GM12878 (cell line): Measurements from ENCODE around the gene VTI1A. TPM values are rescaled to one million over a fixed set of nuclear protein-coding genes. Genes with fewer than 3 reads are reported as not detected.

Experiments used
- ATAC-seq: fragments of 200-7000 bp; cut with Tn5 transposase; 3 replicates; pipeline ENCODE4 v1.9.1; 2020; ENCODE audit warnings: mild to moderate bottlenecking, moderate library complexity
- BruUV-seq: library from RNA; stranded (reverse); fragments of 400-500 nt; replicated peaks from 2 replicates; lab custom pipeline; 2021; lab: Mats Ljungman, UMichigan
- CTCF ChIA-PET: fragments of 300-600 bp; sonication (Branson Sonifier 250); formaldehyde crosslinking; extraction: SDS; loops from one replicate; lab custom pipeline; 2021; ENCODE audit warnings: inconsistent platforms; lab: Yijun Ruan, JAX
- POLR2A ChIA-PET: fragments of 350-600 bp; formaldehyde crosslinking; extraction: SDS; loops from one replicate; lab custom pipeline; 2021; ENCODE audit warnings: inconsistent platforms; lab: Charles Lee
- RAD21 ChIA-PET: fragments of 300-600 bp; sonication (Branson Sonifier 250); formaldehyde crosslinking; loops from one replicate; lab custom pipeline; 2023; ENCODE audit warnings: antibody characterized with exemption; ENCODE audit not compliant: unreplicated experiment; lab: Charles Lee
- SMC1A ChIA-PET: fragments of 300-600 bp; sonication (Branson Sonifier 250); formaldehyde crosslinking; loops from one replicate; lab custom pipeline; 2023; ENCODE audit not compliant: unreplicated experiment, uncharacterized antibody; lab: Charles Lee
- DNase-seq: peaks from one replicate; pipeline ENCODE4 v3.0.0-alpha.2; 2011; ENCODE audit warnings: low read depth, low spot score
- FAIRE-seq: peaks from 3 replicates; lab custom pipeline; 2011; peaks lifted over from hg19 to GRCh38; lab: Jason Lieb, UNC
- H2AFZ ChIP-seq: 2 replicates; pipeline ENCODE4 v1.6.0; 2011; ENCODE audit warnings: low read depth, low read length, control low read depth; ENCODE audit not compliant: control insufficient read depth
- H3K27ac ChIP-seq: 2 replicates; pipeline ENCODE4 v1.5.1; 2011; ENCODE audit warnings: control low read depth; ENCODE audit not compliant: control insufficient read depth, insufficient read depth
- H3K27me3 ChIP-seq, 2 experiments: replicated peaks in 1 of 2; 2 replicates each; pipeline versions ENCODE4 v1.6.0 to v1.6.1; 2011; ENCODE audit warnings: low read length in 1 of 2; ENCODE audit not compliant: control insufficient read depth in 2 of 2, insufficient read depth in 2 of 2
- H3K36me3 ChIP-seq, 2 experiments: 2 replicates each; pipeline ENCODE4 v1.5.1; 2011; ENCODE audit warnings: low read length in 1 of 2; ENCODE audit not compliant: control insufficient read depth in 2 of 2, insufficient read depth in 2 of 2
- H3K4me1 ChIP-seq: 2 replicates; pipeline ENCODE4 v1.6.1; 2011; ENCODE audit warnings: mild to moderate bottlenecking, low read length, moderate library complexity, mixed read lengths; ENCODE audit not compliant: control insufficient read depth, insufficient read depth
- H3K4me2 ChIP-seq: 2 replicates; pipeline ENCODE4 v1.6.0; 2011; ENCODE audit warnings: control low read depth; ENCODE audit not compliant: control insufficient read depth, insufficient read depth
- H3K4me3 ChIP-seq: fragments of 200-600 bp; sonication (generic); 2 replicates; pipeline ENCODE4 v1.5.1; 2016
- H3K79me2 ChIP-seq: 2 replicates; pipeline ENCODE4 v1.6.0; 2011; ENCODE audit warnings: low read length; ENCODE audit not compliant: control insufficient read depth, insufficient read depth
- H3K9ac ChIP-seq: 2 replicates; pipeline ENCODE4 v1.8.0; 2011; ENCODE audit warnings: low read length, control low read depth, mixed read lengths; ENCODE audit not compliant: control insufficient read depth, insufficient read depth
- H3K9me3 ChIP-seq: replicated peaks from 3 replicates; pipeline ENCODE4 v1.5.1; 2011; ENCODE audit warnings: mild to moderate bottlenecking, low read length; ENCODE audit not compliant: control insufficient read depth, insufficient read depth
- H4K20me1 ChIP-seq: 2 replicates; pipeline ENCODE4 v1.6.0; 2011; ENCODE audit not compliant: control insufficient read depth, insufficient read depth
- E4F1 ChIP-seq: fragments of 450-650 bp; IDR thresholded peaks from 2 replicates; pipeline ENCODE4 v1.6.1; 2018; ENCODE audit warnings: borderline replicate concordance, mild to moderate bottlenecking; ENCODE audit not compliant: partially characterized antibody
- FOS ChIP-seq: IDR thresholded peaks from 3 replicates; pipeline ENCODE4 v1.6.1; 2011; ENCODE audit warnings: borderline replicate concordance; ENCODE audit not compliant: insufficient read length; ENCODE audit errors: extremely low read depth
- JUNB ChIP-seq: IDR thresholded peaks from 2 replicates; pipeline ENCODE4 v1.6.1; 2016; ENCODE audit warnings: antibody characterized with exemption, mild to moderate bottlenecking
- KLF5 ChIP-seq: fragments of 450-650 bp; IDR thresholded peaks from 2 replicates; pipeline ENCODE4 v1.6.1; 2014; ENCODE audit warnings: mild to moderate bottlenecking; ENCODE audit not compliant: partially characterized antibody
- STAT1 ChIP-seq: fragments of 450-650 bp; conservative IDR thresholded peaks from 2 replicates; pipeline ENCODE4 v1.6.1; 2014; ENCODE audit warnings: antibody characterized with exemption, mild to moderate bottlenecking
- WRNIP1 ChIP-seq: IDR thresholded peaks from 2 replicates; pipeline ENCODE4 v1.6.1; 2011; ENCODE audit warnings: low read depth, low read length, improper control_type of control experiment, borderline replicate concordance
- WGBS: methylation state at CpG from one replicate; pipeline ENCODE4 v1.1.6; 2016; ENCODE audit warnings: low lambda C conversion rate; ENCODE audit not compliant: insufficient replicate concordance, insufficient coverage; ENCODE audit errors: missing lambda C conversion rate; 5-methylcytosine and 5-hydroxymethylcytosine counted together
- in situ Hi-C: fragments of 300-500 bp; cut with MboI; formaldehyde crosslinking; loops from 9 replicates; pipeline ENCODE4 v1.14.3; 2018; ENCODE audit warnings: mixed read lengths
- intact Hi-C: fragments of 100-400 bp; cut with micrococcal nuclease; formaldehyde crosslinking; loops from one replicate; pipeline ENCODE4 v1.14.2; 2022; ENCODE audit not compliant: unreplicated experiment
- polyA plus RNA-seq, 11 experiments: library from polyadenylated mRNA; depleted of rRNA in 4 of 11; unstranded in 6 of 11; stranded (reverse) in 5 of 11; fragments of >200 nt; fragmentation: Nextera tagmentation in 4 of 11; fragmentation: Illumina TruSeq in 1 of 11; extraction: Ambion mirVana in 4 of 11; extraction: Trizol in 1 of 11; gene quantifications; 1 replicate in 1 of 11; 2 replicates in 10 of 11; pipeline versions ENCODE4 v1.2.1 to v1.2.3, GENCODE V29; 2011 to 2016; ENCODE audit warnings: inconsistent platforms in 2 of 11, missing spikeins in 2 of 11, low read depth in 1 of 11
- total RNA-seq, 4 experiments: library from RNA; depleted of rRNA in 3 of 4; stranded (reverse); fragments of >200 nt in 3 of 4; fragmentation: Illumina TruSeq in 1 of 4; extraction: Trizol in 1 of 4; gene quantifications; 2 replicates each; pipeline versions ENCODE4 v1.2.1 to v1.2.3, GENCODE V29; 2013 to 2021

The VTI1A gene
- total and polyA plus RNA-seq, 10 of the 15 experiments (the other 5 are each of a cell fraction or from before 2014, with no cell fraction given) = 12.4 to 43.2 (median 27.5) TPM

DNA sequence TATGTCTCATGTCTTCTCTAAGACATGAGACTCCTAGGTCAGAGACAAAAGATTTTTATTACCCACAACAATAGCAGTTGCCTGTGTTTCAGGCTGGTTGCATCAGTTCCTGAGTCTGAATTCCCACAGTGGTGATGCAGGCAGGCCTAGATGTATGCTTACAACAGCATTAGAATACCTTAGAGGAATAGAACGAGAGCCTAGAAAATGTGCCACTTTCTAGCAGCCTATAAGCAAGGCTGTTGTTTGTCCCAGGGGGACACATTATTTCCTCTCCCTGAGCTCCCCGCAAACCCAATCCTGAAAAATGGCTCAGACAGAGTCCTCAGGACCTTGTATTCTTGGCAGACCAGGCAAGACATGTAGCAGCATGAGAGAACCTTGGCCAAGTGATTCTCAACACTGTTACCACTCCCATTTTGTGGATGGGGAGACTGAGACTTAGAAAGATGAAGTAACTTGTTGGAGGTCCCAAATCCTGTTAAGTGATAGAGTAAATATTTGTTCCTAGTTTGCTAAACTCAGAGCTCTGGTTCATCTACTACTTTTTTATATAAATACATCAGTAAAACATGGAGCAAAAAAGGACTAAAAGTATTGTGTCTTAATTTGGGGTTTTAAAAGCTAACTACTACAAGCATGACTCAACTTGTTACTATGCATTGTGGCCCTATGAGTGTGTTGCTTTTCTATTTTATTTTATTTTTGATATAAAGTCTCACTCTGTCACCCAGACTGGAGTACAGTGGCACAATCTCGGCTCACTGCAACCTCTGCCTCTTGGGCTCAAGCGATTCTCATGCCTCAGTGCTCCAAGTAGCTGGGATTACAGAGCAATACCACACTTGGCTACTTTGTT is 14.2 kb downstream of the VTI1A start:
- ATAC-seq (no peak), FAIRE-seq (no peak), DNase-seq (no peak)
- SMC1A ChIA-PET = no interaction called here
- H3K36me3 ChIP-seq = peaks cover 0 to 15% of the 10 kb centered on the region in 2 experiments; a peak in 2 of 4 replicates
- in situ Hi-C loops (no loop called here), intact Hi-C loops (no loop called here)
- no TSS peak for BruUV-seq
- no peak overlapping the region for H3K4me2 ChIP-seq
- POLR2A ChIA-PET = no interaction called here
- H3K27ac ChIP-seq = no peak overlapping the region; the same call in 1 of the 2 replicates
- no peak overlapping the region for H2AFZ ChIP-seq
- CTCF ChIA-PET = interaction anchor here (1.3 to 3.8 kb wide), 4 partner anchors 10 to 26 kb away, joined by 3 to 26 read pairs (median 8); no protein-coding TSS in a partner anchor
- no peaks in the 10 kb centered on the region for H3K4me1 ChIP-seq
- no peaks in the 10 kb centered on the region for H3K27me3 ChIP-seq
- H3K4me3 ChIP-seq = no peak overlapping the region
- WGBS = 90% methylated on average over 4 of the region's 4 CpGs
- H3K9me3 ChIP-seq = peaks cover 3% of the 10 kb centered on the region; the same call in 1 of the 3 replicates
- H3K9ac ChIP-seq = no peak overlapping the region
- TF ChIP-seq E4F1 = no peak
- TF ChIP-seq WRNIP1 = no peak
- no peak for TF ChIP-seq STAT1
- TF ChIP-seq JUNB = no peak
- TF ChIP-seq KLF5 = no peak
- TF ChIP-seq FOS = no peak
- RAD21 ChIA-PET = interaction anchor here (1.3 kb wide), 1 partner anchor 11 kb away, joined by 5 read pairs; no protein-coding TSS in a partner anchor
- H4K20me1 ChIP-seq = no peaks in the 10 kb centered on the region
- no peaks in the 10 kb centered on the region; the same call in 1 of the 2 replicates for H3K79me2 ChIP-seq
